ENCODE measurements around the gene ZFAND3. TPM values are rescaled to one million over a fixed set of nuclear protein-coding genes. Genes with fewer than 3 reads are reported as not detected.
A peak's percentile ranks its signal among the peaks of the same experiment; 100 is the strongest.

ZFAND3 gene
- total RNA-seq, 6 donors from 2014 or later: 26.2 to 66.4 (median 55.5) TPM

DNA sequence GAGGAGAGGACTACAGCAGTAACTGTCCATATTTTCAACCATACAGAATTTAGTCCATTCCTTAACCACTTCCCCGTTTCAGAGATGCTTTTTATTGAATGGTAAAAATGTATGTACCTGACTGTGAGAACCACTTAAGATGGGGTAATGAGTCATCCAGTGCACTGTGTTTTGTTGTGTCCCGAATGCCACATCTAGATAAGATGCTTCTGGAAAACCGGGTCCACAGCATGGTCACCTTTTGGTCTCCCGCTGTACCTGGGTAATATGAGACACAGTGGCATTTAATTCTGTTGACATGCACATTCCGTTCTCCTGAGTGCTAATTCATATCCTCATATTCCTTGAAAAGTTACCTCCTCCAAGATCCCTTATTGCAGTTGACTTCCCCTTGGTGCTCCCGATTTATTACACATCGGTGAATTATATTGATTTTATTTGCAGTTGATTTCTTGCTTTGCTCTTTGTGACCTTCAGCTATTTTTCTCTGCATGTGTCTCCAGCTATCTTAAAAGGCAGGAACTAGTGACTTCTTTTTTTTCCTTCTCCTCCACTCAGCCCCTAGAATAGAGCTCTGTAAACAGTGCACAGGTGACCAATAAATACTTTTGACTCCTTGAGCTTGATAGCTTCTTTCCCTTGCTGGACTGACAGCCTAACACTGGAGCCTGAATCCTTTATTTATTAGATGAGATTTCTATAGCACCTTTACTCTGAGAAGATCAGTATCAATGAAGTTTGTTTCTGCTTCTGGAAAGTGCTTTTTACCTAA, 314.6 kb downstream of the ZFAND3 start:
- H3K27ac ChIP-seq: no peak overlapping the region
- ATAC-seq (ENCODE audit: low FRiP score in 2 of 2) (peak in 1 of 2 donors; percentile 37), DNase-seq (no peak)
- no peaks in the 10 kb centered on the region for H3K36me3 ChIP-seq
- no peaks in the 10 kb centered on the region for H3K27me3 ChIP-seq
- H3K4me1 ChIP-seq: peaks cover 0 to 5% (median 0%) of the 10 kb centered on the region in 4 donors
- H3K9me3 ChIP-seq: no peaks in the 10 kb centered on the region
- 75 to 78% methylated on average over 7 of the region's 7 CpGs for WGBS, 2 donors
- H3K4me3 ChIP-seq: no peak overlapping the region
- TF ChIP-seq POLR2A (IDR thresholded peaks at IDR 0.05): no peak

DNA sequence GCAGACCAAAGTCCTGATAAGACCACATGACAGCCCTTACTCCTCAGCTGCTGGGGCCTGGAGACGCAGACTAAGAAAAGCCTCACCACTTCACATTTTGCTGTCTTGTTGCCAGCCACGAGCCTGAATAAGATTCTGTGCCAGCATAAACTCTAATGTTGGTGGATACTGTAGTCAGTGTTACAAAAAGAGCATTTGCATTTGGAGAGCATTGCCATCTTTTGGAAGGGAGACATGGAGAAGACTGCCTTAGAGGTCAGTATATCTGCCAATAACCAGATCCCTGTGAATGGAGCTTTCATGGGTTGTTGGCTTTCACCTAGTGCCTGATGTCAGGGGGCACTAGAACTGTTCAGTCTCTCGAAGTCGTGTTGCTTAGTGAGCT, 315.2 kb downstream of the ZFAND3 start:
- H3K27ac ChIP-seq: no peak overlapping the region
- H3K4me3 ChIP-seq: no peak overlapping the region

DNA sequence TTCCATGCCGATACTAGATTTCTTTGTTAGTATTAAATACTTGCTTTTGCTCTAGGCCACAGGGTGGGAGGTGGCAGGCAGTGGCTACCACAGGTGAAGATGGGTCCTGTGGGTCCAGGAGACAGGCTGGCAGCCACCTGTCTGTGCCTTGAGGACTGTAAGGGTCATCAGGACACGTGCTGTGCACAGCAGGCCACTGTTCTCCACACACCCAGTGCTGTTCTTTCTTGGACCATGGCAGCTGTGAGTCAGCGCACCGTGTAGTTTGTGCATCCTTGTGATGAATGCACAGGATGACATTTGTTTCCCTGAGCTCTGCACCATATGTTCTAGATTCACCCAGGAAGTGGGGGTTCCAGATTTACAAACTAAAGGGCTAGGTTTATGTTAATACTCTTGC, 317.0 kb downstream of the ZFAND3 start:
- WGBS, 2 donors: 92 to 94% methylated on average over 4 of the region's 4 CpGs
- TF ChIP-seq POLR2A (IDR thresholded peaks at IDR 0.05) (no peak), EP300 (IDR thresholded peaks at IDR 0.05) (no peak), POLR2AphosphoS5 (IDR thresholded peaks at IDR 0.05) (no peak)
- TF ChIP-seq, protein P1, sequence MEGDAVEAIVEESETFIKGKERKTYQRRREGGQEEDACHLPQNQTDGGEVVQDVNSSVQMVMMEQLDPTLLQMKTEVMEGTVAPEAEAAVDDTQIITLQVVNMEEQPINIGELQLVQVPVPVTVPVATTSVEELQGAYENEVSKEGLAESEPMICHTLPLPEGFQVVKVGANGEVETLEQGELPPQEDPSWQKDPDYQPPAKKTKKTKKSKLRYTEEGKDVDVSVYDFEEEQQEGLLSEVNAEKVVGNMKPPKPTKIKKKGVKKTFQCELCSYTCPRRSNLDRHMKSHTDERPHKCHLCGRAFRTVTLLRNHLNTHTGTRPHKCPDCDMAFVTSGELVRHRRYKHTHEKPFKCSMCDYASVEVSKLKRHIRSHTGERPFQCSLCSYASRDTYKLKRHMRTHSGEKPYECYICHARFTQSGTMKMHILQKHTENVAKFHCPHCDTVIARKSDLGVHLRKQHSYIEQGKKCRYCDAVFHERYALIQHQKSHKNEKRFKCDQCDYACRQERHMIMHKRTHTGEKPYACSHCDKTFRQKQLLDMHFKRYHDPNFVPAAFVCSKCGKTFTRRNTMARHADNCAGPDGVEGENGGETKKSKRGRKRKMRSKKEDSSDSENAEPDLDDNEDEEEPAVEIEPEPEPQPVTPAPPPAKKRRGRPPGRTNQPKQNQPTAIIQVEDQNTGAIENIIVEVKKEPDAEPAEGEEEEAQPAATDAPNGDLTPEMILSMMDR (IDR thresholded peaks at IDR 0.05): no peak
- H3K4me1 ChIP-seq: peaks cover 0 to 3% (median 0%) of the 10 kb centered on the region in 4 donors
- H3K36me3 ChIP-seq: no peaks in the 10 kb centered on the region
- H3K27ac ChIP-seq: no peak overlapping the region
- H3K4me3 ChIP-seq: no peak overlapping the region
- no peaks in the 10 kb centered on the region for H3K27me3 ChIP-seq
- DNase-seq (no peak), ATAC-seq (ENCODE audit: low FRiP score in 2 of 2) (no peak)
- H3K9me3 ChIP-seq: no peaks in the 10 kb centered on the region

More for the DNA sequence above, 315.2 kb downstream of the ZFAND3 start:
- H3K9me3 ChIP-seq: no peaks in the 10 kb centered on the region
- ATAC-seq (ENCODE audit: low FRiP score in 2 of 2): no peak
- no peak for DNase-seq
- no peaks in the 10 kb centered on the region for H3K27me3 ChIP-seq
- 70 to 76% methylated on average over 4 of the region's 4 CpGs for WGBS, 2 donors
- no peaks in the 10 kb centered on the region for H3K36me3 ChIP-seq
- peaks cover 0 to 5% (median 0%) of the 10 kb centered on the region in 4 donors for H3K4me1 ChIP-seq
- no peak for TF ChIP-seq POLR2A (IDR thresholded peaks at IDR 0.05)
- TF ChIP-seq POLR2AphosphoS5 (IDR thresholded peaks at IDR 0.05): no peak
- TF ChIP-seq, protein P1 (IDR thresholded peaks at IDR 0.05): no peak
- no peak for TF ChIP-seq EP300 (IDR thresholded peaks at IDR 0.05)

DNA sequence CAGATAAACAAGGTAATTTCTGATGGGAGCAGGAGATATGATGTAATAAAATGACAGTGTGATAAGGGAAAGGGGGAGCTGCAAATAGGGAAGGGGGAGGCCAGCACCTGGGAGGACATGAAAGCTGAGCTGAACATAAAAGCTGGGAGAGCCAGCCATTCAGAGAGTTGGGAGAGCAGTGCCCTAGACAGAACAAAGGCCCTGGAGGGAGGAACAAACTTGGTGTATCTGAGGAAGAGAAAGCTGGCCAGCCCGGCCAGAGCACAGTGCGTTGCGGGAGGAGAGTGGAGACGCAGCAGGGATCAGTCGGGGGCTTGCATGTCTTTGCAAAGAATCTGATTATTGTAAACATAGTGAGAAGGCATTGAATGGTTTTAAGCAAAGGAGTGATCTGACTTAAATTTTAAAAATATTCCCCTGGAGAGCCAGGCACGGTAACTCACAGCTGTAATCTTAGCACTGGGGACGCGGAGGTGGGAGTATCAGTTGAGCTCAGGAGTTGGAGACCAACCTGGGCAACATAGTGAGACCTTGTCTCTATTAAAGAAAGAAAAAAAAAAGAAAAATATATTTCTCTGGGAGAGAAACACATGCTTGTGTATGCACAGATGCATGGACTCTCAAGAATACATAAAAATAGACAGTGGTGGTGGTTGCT, 318.2 kb downstream of the ZFAND3 start:
- no peak for TF ChIP-seq POLR2A (IDR thresholded peaks at IDR 0.05)
- TF ChIP-seq, protein P1 (IDR thresholded peaks at IDR 0.05): no peak
- TF ChIP-seq POLR2AphosphoS5 (IDR thresholded peaks at IDR 0.05): no peak
- TF ChIP-seq EP300 (IDR thresholded peaks at IDR 0.05): no peak
- no peak overlapping the region for H3K4me3 ChIP-seq
- H3K36me3 ChIP-seq: no peaks in the 10 kb centered on the region
- no peaks in the 10 kb centered on the region for H3K27me3 ChIP-seq
- no peak overlapping the region for H3K27ac ChIP-seq
- no peaks in the 10 kb centered on the region for H3K4me1 ChIP-seq
- DNase-seq: peak in 1 of 2 donors; percentile 29
- 96% methylated on average over 8 of the region's 8 CpGs for WGBS, 2 donors
- no peaks in the 10 kb centered on the region for H3K9me3 ChIP-seq
- ATAC-seq (ENCODE audit: low FRiP score in 2 of 2): no peak

DNA sequence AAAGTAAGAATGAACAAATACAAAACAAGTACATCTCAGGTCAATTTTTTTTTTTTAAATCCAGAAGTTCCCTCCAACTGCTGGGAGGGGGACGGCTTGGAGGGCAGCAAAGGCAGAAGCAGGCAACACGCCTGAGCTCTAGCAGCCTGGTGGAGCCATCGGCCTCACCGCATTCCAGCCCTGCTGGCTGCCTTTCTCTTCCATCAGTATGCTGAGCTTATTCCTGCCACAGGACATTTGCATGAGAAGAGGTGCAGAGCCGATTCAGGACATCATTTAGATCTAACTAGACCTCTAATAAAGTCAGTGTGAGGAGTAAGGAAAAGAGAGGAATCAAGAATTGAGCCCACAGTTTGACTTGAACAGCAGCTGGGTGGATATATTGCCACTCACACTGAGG, 318.8 kb downstream of the ZFAND3 start:
- TF ChIP-seq POLR2A (IDR thresholded peaks at IDR 0.05): no peak
- TF ChIP-seq, protein P1 (IDR thresholded peaks at IDR 0.05): no peak
- Histone ChIP-seq H3K27me3 (no peaks in the 10 kb centered on the region), H3K4me3 (no peak overlapping the region), H3K27ac (no peak overlapping the region), H3K36me3 (no peaks in the 10 kb centered on the region), H3K9me3 (no peaks in the 10 kb centered on the region), H3K4me1 (peaks cover 0 to under 1% (median 0%) of the 10 kb centered on the region in 4 donors)
- DNase-seq (peak in 1 of 2 donors; percentile 24), ATAC-seq (ENCODE audit: low FRiP score in 2 of 2) (no peak)
- whole genome bisulfite sequencing, 2 donors: 94 to 95% methylated on average over 5 of the region's 5 CpGs

Data from upper lobe of left lung (tissue), 6 donors.